A549 (cell line): ENCODE measurements around the gene MLXIP.

Experiments used
- CBX2 ChIP-seq: fragments of 200-600 bp; sonication (generic); IDR thresholded peaks from 2 replicates; pipeline ENCODE4 v1.6.1; 2016; ENCODE audit warnings: low read depth, mild to moderate bottlenecking, borderline replicate concordance
- MAZ ChIP-seq: fragments of 150-350 bp; IDR thresholded peaks from 2 replicates; pipeline ENCODE4 v1.6.1; 2014; ENCODE audit warnings: antibody characterized with exemption, low read depth, low read length, borderline replicate concordance
- POLR2A ChIP-seq: IDR thresholded peaks from 2 replicates; pipeline ENCODE4 v1.6.1; 2012; ENCODE audit warnings: mild to moderate bottlenecking, low read length
- USF2 ChIP-seq: fragments of 450-650 bp; IDR thresholded peaks from 2 replicates; pipeline ENCODE4 v1.6.1; 2014; ENCODE audit warnings: antibody characterized with exemption
- TF ChIP-seq, protein P1 (sequence below): fragments of >200 bp; sonication (Bioruptor Twin); formaldehyde crosslinking; IDR thresholded peaks from 3 replicates; pipeline ENCODE4 v1.5.1; 2016

DNA sequence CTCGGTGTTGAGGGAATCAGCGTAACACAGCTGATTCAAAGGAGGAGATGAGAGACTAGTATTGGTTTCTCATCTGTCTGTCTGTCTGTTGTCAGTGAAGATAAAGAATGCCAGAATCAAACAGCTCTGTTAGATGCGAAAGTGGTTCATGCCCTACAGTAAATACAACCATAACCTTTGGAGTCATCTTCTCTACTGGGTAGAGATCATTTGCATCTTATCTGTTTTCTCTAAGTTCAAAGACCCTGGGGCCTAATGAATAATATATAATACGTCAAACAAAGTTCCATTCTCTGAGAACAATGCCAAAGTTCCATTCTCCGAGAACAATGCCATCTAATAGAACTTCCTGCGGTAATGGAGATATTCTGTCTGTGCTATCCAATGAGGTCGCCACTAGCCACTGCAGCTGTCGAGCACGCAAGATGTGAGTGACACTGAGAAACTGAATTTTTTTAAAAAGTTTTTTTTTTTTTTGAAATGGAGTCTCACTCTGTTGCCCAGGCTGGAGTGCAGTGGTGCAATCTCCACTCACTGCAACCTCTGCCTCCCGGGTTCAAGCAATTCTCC lies 88.9 kb downstream of the MLXIP start:
- TF ChIP-seq, protein P1, sequence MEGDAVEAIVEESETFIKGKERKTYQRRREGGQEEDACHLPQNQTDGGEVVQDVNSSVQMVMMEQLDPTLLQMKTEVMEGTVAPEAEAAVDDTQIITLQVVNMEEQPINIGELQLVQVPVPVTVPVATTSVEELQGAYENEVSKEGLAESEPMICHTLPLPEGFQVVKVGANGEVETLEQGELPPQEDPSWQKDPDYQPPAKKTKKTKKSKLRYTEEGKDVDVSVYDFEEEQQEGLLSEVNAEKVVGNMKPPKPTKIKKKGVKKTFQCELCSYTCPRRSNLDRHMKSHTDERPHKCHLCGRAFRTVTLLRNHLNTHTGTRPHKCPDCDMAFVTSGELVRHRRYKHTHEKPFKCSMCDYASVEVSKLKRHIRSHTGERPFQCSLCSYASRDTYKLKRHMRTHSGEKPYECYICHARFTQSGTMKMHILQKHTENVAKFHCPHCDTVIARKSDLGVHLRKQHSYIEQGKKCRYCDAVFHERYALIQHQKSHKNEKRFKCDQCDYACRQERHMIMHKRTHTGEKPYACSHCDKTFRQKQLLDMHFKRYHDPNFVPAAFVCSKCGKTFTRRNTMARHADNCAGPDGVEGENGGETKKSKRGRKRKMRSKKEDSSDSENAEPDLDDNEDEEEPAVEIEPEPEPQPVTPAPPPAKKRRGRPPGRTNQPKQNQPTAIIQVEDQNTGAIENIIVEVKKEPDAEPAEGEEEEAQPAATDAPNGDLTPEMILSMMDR, result no peak
- TF ChIP-seq USF2 (no peak), MAZ (no peak), POLR2A (no peak), CBX2 (no peak)
